ENCODE results near the gene PRKG1. TPM values are rescaled to one million over a fixed set of nuclear protein-coding genes. Genes with fewer than 3 reads are reported as not detected.

The PRKG1 gene
- total and polyA plus RNA-seq, 4 donors: 0.46 to 5.1 (median 1.5) TPM

DNA sequence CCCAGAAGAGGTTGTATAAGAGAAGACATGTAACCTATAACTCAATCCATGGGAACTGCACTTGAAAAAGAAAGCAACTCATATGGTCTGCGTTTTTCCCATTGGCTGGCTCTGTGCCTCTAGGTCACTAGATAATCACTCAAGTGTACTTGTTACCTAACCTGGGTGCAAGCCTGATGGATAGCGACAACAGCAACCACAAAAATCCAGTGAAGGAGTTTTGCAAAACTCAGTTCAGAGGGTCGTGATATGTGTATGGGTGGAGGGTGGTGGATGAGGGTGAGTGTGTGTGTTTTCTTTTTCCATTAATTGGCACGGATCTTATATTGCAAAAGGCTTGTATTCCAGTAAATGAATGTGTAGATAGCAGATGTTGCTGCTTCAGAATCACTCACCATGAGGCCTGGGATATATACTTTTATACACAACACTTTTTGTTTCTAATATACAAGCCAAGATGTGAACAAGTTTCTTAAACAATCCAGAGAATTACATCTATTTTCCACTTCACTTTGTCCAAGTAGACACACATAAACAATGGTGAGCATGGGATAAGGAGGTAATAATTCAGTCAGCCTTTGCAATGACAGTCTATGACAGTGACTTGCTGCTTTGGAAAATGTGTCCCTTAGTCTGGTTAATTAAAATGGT, 952.9 kb downstream of the PRKG1 start:
- DNase-seq (ENCODE audit: low spot score): no peak
- TF ChIP-seq, protein P1, sequence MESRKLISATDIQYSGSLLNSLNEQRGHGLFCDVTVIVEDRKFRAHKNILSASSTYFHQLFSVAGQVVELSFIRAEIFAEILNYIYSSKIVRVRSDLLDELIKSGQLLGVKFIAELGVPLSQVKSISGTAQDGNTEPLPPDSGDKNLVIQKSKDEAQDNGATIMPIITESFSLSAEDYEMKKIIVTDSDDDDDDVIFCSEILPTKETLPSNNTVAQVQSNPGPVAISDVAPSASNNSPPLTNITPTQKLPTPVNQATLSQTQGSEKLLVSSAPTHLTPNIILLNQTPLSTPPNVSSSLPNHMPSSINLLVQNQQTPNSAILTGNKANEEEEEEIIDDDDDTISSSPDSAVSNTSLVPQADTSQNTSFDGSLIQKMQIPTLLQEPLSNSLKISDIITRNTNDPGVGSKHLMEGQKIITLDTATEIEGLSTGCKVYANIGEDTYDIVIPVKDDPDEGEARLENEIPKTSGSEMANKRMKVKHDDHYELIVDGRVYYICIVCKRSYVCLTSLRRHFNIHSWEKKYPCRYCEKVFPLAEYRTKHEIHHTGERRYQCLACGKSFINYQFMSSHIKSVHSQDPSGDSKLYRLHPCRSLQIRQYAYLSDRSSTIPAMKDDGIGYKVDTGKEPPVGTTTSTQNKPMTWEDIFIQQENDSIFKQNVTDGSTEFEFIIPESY (IDR thresholded peaks at IDR 0.05): no peak
- TF ChIP-seq NR2F2 (IDR thresholded peaks at IDR 0.05): no peak
- TF ChIP-seq RAD21 (IDR thresholded peaks at IDR 0.05): no peak
- TF ChIP-seq RXRA (IDR thresholded peaks at IDR 0.05): no peak
- TF ChIP-seq TAF1 (conservative IDR thresholded peaks at IDR 0.05): no peak
- no peak for TF ChIP-seq GABPA (IDR thresholded peaks at IDR 0.05 in 1 of 2, conservative IDR thresholded peaks at IDR 0.05 in 1 of 2)
- TF ChIP-seq JUND (IDR thresholded peaks at IDR 0.05): no peak
- no peak for TF ChIP-seq FOXA1 (IDR thresholded peaks at IDR 0.05)
- no peak for TF ChIP-seq HNF4A (conservative IDR thresholded peaks at IDR 0.05)
- no peak for TF ChIP-seq EGR1 (IDR thresholded peaks at IDR 0.05; ENCODE audit: low read depth in 2 of 2)
- no peak for TF ChIP-seq FOXA2 (IDR thresholded peaks at IDR 0.05)
- TF ChIP-seq, protein P2, sequence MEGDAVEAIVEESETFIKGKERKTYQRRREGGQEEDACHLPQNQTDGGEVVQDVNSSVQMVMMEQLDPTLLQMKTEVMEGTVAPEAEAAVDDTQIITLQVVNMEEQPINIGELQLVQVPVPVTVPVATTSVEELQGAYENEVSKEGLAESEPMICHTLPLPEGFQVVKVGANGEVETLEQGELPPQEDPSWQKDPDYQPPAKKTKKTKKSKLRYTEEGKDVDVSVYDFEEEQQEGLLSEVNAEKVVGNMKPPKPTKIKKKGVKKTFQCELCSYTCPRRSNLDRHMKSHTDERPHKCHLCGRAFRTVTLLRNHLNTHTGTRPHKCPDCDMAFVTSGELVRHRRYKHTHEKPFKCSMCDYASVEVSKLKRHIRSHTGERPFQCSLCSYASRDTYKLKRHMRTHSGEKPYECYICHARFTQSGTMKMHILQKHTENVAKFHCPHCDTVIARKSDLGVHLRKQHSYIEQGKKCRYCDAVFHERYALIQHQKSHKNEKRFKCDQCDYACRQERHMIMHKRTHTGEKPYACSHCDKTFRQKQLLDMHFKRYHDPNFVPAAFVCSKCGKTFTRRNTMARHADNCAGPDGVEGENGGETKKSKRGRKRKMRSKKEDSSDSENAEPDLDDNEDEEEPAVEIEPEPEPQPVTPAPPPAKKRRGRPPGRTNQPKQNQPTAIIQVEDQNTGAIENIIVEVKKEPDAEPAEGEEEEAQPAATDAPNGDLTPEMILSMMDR (IDR thresholded peaks at IDR 0.05; ENCODE audit: low read depth, low read length, missing input control): no peak
- no peak for TF ChIP-seq SP1 (IDR thresholded peaks at IDR 0.05)
- TF ChIP-seq HNF4G (IDR thresholded peaks at IDR 0.05): no peak
- Histone ChIP-seq H3K4me3 (ENCODE audit: low read depth in 1 of 3, low read length in 3 of 3) (no peak overlapping the region), H3K9ac (ENCODE audit: low read depth in 1 of 2, low read length in 2 of 2) (no peak overlapping the region), H3K4me1 (ENCODE audit: control insufficient read depth in 4 of 4, insufficient read depth in 4 of 4, low read length in 3 of 4) (no peaks in the 10 kb centered on the region), H3K36me3 (ENCODE audit: control insufficient read depth in 4 of 4, insufficient read depth in 3 of 4, low read depth in 1 of 4, low read length in 3 of 4) (no peaks in the 10 kb centered on the region), H3K27ac (ENCODE audit: low read depth in 1 of 2, low read length in 2 of 2) (no peak overlapping the region), H3K9me3 (ENCODE audit: control insufficient read depth in 4 of 4, low read length in 3 of 4) (no peaks in the 10 kb centered on the region), H3K27me3 (ENCODE audit: control insufficient read depth in 4 of 4, insufficient read depth in 4 of 4, low read length in 3 of 4) (no peaks in the 10 kb centered on the region)
- WGBS: 80% methylated on average over 4 of the region's 4 CpGs

GRCh38 chr10:52028523-52028858, 954.2 kb downstream of the PRKG1 start:
- no peak for TF ChIP-seq RAD21 (IDR thresholded peaks at IDR 0.05)
- no peak for TF ChIP-seq NR2F2 (IDR thresholded peaks at IDR 0.05)
- no peaks in the 10 kb centered on the region for H3K27me3 ChIP-seq (ENCODE audit: control insufficient read depth in 4 of 4, insufficient read depth in 4 of 4, low read length in 3 of 4)
- no peak overlapping the region for H3K27ac ChIP-seq (ENCODE audit: low read depth in 1 of 2, low read length in 2 of 2)
- no peaks in the 10 kb centered on the region for H3K36me3 ChIP-seq (ENCODE audit: control insufficient read depth in 4 of 4, insufficient read depth in 3 of 4, low read depth in 1 of 4, low read length in 3 of 4)
- no peaks in the 10 kb centered on the region for H3K9me3 ChIP-seq (ENCODE audit: control insufficient read depth in 4 of 4, low read length in 3 of 4)
- no peak overlapping the region for H3K4me3 ChIP-seq (ENCODE audit: low read depth in 1 of 3, low read length in 3 of 3)
- no peak for DNase-seq (ENCODE audit: low spot score)
- WGBS: 71% methylated on average over 2 of the region's 2 CpGs
- no peak overlapping the region for H3K9ac ChIP-seq (ENCODE audit: low read depth in 1 of 2, low read length in 2 of 2)
- H3K4me1 ChIP-seq (ENCODE audit: control insufficient read depth in 4 of 4, insufficient read depth in 4 of 4, low read length in 3 of 4): no peaks in the 10 kb centered on the region

DNA sequence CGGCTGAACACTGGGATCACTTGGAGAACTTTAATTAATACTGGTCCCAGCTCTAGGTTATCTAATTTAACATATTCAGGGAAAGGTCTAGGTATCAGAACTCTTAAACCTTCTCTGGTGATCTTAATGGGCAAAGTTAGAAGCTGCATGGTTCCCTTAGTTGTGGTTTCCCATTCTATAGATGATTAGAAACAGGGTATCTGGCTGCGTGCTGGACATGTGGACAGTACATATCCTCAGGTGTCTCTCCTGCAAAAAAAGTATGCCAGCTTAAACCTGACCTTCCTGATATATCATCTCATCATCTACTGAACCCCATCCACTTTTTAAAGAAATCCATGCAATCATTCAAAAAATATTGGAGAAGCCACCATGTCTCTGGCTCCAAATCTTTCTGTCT, 955.3 kb downstream of the PRKG1 start:
- DNase-seq (ENCODE audit: low spot score): no peak
- H3K27ac ChIP-seq (ENCODE audit: low read depth in 1 of 2, low read length in 2 of 2): no peak overlapping the region
- no peaks in the 10 kb centered on the region for H3K9me3 ChIP-seq (ENCODE audit: control insufficient read depth in 4 of 4, low read length in 3 of 4)
- no peak overlapping the region for H3K4me3 ChIP-seq (ENCODE audit: low read depth in 1 of 3, low read length in 3 of 3)
- H3K9ac ChIP-seq (ENCODE audit: low read depth in 1 of 2, low read length in 2 of 2): no peak overlapping the region
- WGBS: 80% methylated on average over 2 of the region's 2 CpGs
- no peaks in the 10 kb centered on the region for H3K27me3 ChIP-seq (ENCODE audit: control insufficient read depth in 4 of 4, insufficient read depth in 4 of 4, low read length in 3 of 4)
- H3K4me1 ChIP-seq (ENCODE audit: control insufficient read depth in 4 of 4, insufficient read depth in 4 of 4, low read length in 3 of 4): no peaks in the 10 kb centered on the region
- H3K36me3 ChIP-seq (ENCODE audit: control insufficient read depth in 4 of 4, insufficient read depth in 3 of 4, low read depth in 1 of 4, low read length in 3 of 4): no peaks in the 10 kb centered on the region
- TF ChIP-seq FOXA1 (IDR thresholded peaks at IDR 0.05): no peak
- no peak for TF ChIP-seq RXRA (IDR thresholded peaks at IDR 0.05)
- no peak for TF ChIP-seq SP1 (IDR thresholded peaks at IDR 0.05)
- TF ChIP-seq EGR1 (IDR thresholded peaks at IDR 0.05; ENCODE audit: low read depth in 2 of 2): no peak
- no peak for TF ChIP-seq HNF4G (IDR thresholded peaks at IDR 0.05)
- TF ChIP-seq, protein P2 (IDR thresholded peaks at IDR 0.05; ENCODE audit: low read depth, low read length, missing input control): no peak
- TF ChIP-seq, protein P3, sequence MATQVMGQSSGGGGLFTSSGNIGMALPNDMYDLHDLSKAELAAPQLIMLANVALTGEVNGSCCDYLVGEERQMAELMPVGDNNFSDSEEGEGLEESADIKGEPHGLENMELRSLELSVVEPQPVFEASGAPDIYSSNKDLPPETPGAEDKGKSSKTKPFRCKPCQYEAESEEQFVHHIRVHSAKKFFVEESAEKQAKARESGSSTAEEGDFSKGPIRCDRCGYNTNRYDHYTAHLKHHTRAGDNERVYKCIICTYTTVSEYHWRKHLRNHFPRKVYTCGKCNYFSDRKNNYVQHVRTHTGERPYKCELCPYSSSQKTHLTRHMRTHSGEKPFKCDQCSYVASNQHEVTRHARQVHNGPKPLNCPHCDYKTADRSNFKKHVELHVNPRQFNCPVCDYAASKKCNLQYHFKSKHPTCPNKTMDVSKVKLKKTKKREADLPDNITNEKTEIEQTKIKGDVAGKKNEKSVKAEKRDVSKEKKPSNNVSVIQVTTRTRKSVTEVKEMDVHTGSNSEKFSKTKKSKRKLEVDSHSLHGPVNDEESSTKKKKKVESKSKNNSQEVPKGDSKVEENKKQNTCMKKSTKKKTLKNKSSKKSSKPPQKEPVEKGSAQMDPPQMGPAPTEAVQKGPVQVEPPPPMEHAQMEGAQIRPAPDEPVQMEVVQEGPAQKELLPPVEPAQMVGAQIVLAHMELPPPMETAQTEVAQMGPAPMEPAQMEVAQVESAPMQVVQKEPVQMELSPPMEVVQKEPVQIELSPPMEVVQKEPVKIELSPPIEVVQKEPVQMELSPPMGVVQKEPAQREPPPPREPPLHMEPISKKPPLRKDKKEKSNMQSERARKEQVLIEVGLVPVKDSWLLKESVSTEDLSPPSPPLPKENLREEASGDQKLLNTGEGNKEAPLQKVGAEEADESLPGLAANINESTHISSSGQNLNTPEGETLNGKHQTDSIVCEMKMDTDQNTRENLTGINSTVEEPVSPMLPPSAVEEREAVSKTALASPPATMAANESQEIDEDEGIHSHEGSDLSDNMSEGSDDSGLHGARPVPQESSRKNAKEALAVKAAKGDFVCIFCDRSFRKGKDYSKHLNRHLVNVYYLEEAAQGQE (IDR thresholded peaks at IDR 0.05): no peak
- no peak for TF ChIP-seq FOXA2 (IDR thresholded peaks at IDR 0.05)
- no peak for TF ChIP-seq NR2F2 (IDR thresholded peaks at IDR 0.05)
- no peak for TF ChIP-seq TAF1 (conservative IDR thresholded peaks at IDR 0.05)
- TF ChIP-seq, protein P4, sequence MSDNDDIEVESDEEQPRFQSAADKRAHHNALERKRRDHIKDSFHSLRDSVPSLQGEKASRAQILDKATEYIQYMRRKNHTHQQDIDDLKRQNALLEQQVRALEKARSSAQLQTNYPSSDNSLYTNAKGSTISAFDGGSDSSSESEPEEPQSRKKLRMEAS (IDR thresholded peaks at IDR 0.05): no peak
- no peak for TF ChIP-seq YY1 (IDR thresholded peaks at IDR 0.05)
- no peak for TF ChIP-seq RAD21 (IDR thresholded peaks at IDR 0.05)
